Neural progenitor cell (in vitro differentiated cells): ENCODE data around the gene B3GNT9. TPM values are rescaled to one million over a fixed set of nuclear protein-coding genes. Genes with fewer than 3 reads are reported as not detected.

Experiments
- DNase-seq: peaks from one replicate; pipeline ENCODE4 v3.0.0-alpha.2; 2016; ENCODE audit warnings: low spot score
- H2AFZ ChIP-seq: fragments of 200-600 bp; sonication (generic); replicated peaks from 2 replicates; pipeline ENCODE4 v1.6.1; 2016; ENCODE audit warnings: antibody characterized with exemption
- H3F3A ChIP-seq: fragments of 200-600 bp; sonication (generic); 2 replicates; pipeline ENCODE4 v1.6.1; 2016; ENCODE audit warnings: antibody characterized with exemption, low read depth
- H3K27ac ChIP-seq: fragments of 200-600 bp; sonication (generic); 2 replicates; pipeline ENCODE4 v1.5.1; 2016; ENCODE audit warnings: mild to moderate bottlenecking
- H3K27me3 ChIP-seq: fragments of 200-600 bp; sonication (generic); 2 replicates; pipeline ENCODE4 v1.6.1; 2016; ENCODE audit warnings: mild to moderate bottlenecking, moderate library complexity
- H3K36me3 ChIP-seq: fragments of 200-600 bp; sonication (generic); 2 replicates; pipeline ENCODE4 v1.5.1; 2016
- H3K4me1 ChIP-seq: fragments of 200-600 bp; sonication (generic); 2 replicates; pipeline ENCODE4 v1.6.1; 2016; ENCODE audit warnings: mixed run types
- H3K4me2 ChIP-seq: fragments of 200-600 bp; sonication (generic); 2 replicates; pipeline ENCODE4 v1.6.1; 2016
- H3K4me3 ChIP-seq: fragments of 200-600 bp; sonication (generic); 2 replicates; pipeline ENCODE4 v1.5.1; 2016
- H3K79me2 ChIP-seq: fragments of 200-600 bp; sonication (generic); 2 replicates; pipeline ENCODE4 v1.6.1; 2016; ENCODE audit warnings: low read depth
- H3K9ac ChIP-seq: fragments of 200-600 bp; sonication (generic); 2 replicates; pipeline ENCODE4 v1.6.1; 2016
- H3K9me3 ChIP-seq: fragments of 200-600 bp; sonication (generic); 2 replicates; pipeline ENCODE4 v1.5.1; 2016; ENCODE audit warnings: low read depth
- H4K20me1 ChIP-seq: fragments of 200-600 bp; sonication (generic); 2 replicates; pipeline ENCODE4 v1.6.1; 2016; ENCODE audit warnings: low read depth
- H3K27ac Mint-ChIP-seq: 3 replicates; pipeline ENCODE4 v1.8.0; 2021; ENCODE audit warnings: mixed read lengths
- H3K27me3 Mint-ChIP-seq: 2 replicates; pipeline ENCODE4 v1.8.0; 2022; ENCODE audit warnings: low read depth, mild to moderate bottlenecking, inconsistent platforms, moderate library complexity, mixed read lengths; ENCODE audit not compliant: insufficient read depth
- H3K36me3 Mint-ChIP-seq: 3 replicates; pipeline ENCODE4 v1.8.0; 2021; ENCODE audit warnings: mixed read lengths
- H3K4me1 Mint-ChIP-seq: 3 replicates; pipeline ENCODE4 v1.8.0; 2021; ENCODE audit warnings: mixed read lengths
- H3K4me3 Mint-ChIP-seq: 3 replicates; pipeline ENCODE4 v1.8.0; 2021; ENCODE audit warnings: mild to moderate bottlenecking, moderate library complexity, mixed read lengths
- H3K9me3 Mint-ChIP-seq: 3 replicates; pipeline ENCODE4 v1.8.0; 2020; ENCODE audit warnings: mixed read lengths
- EZH2 ChIP-seq: fragments of 200-600 bp; sonication (generic); IDR thresholded peaks from 2 replicates; pipeline ENCODE4 v1.6.1; 2017; ENCODE audit warnings: antibody characterized with exemption, mild to moderate bottlenecking, moderate library complexity
- EZH2phosphoT487 ChIP-seq: fragments of 200-600 bp; sonication (generic); IDR thresholded peaks from 2 replicates; pipeline ENCODE4 v1.6.1; 2017; ENCODE audit warnings: antibody characterized with exemption
- total RNA-seq: library from RNA; depleted of rRNA; stranded (reverse); fragments of >200 nt; gene quantifications from 2 replicates; pipeline ENCODE4 v1.2.3, GENCODE V29; 2015; ENCODE audit warnings: low replicate concordance
- TF ChIP-seq, protein P1 (sequence below): fragments of 200-600 bp; sonication (generic); IDR thresholded peaks from 2 replicates; pipeline ENCODE4 v1.5.1; 2017; ENCODE audit warnings: antibody characterized with exemption, mild to moderate bottlenecking

B3GNT9 gene
- total RNA-seq, 1 donor from 2014 or later = 2.6 TPM

DNA sequence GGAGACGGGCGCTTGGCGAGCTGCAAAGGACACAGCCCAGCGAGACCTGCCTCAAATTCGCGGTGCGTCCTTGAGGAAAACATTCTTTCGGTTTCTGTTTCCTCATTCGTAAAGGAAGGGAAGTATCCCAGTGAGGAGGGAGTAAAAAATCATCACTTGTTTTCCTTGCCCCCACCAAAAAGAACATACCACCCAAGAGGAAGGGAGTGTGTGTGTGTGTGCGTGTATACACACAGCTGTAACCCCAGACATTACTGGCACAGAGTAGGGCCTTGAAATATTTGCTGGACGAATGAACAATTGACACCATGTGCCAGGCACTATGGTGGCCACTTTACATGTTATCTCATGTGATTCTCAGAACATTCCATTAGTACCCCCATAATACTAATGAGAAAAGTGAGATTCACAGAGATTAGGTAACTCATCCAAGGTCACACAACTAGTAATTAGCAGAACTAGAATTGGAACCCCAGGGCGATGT lies 34.9 kb upstream of the B3GNT9 start:
- Histone ChIP-seq H3K4me1 (peaks cover 12% of the 10 kb centered on the region), H3F3A (peaks cover 15% of the 10 kb centered on the region), H3K4me3 (no peak overlapping the region), H3K4me2 (no peak overlapping the region), H3K9me3 (no peaks in the 10 kb centered on the region), H3K27me3 (peaks cover 33% of the 10 kb centered on the region), H3K9ac (no peak overlapping the region), H3K27ac (no peak overlapping the region), H3K79me2 (peaks cover 11% of the 10 kb centered on the region), H4K20me1 (peaks cover 23% of the 10 kb centered on the region), H2AFZ (no peak overlapping the region), H3K36me3 (no peaks in the 10 kb centered on the region)
- Mint-ChIP-seq H3K4me3 (peak overlapping the region; percentile 92), H3K9me3 (no peaks in the 10 kb centered on the region), H3K4me1 (peaks cover 9% of the 10 kb centered on the region), H3K27me3 (peaks cover 14% of the 10 kb centered on the region), H3K27ac (no peak overlapping the region), H3K36me3 (no peaks in the 10 kb centered on the region)
- DNase-seq = no peak
- TF ChIP-seq EZH2 = no peak

DNA sequence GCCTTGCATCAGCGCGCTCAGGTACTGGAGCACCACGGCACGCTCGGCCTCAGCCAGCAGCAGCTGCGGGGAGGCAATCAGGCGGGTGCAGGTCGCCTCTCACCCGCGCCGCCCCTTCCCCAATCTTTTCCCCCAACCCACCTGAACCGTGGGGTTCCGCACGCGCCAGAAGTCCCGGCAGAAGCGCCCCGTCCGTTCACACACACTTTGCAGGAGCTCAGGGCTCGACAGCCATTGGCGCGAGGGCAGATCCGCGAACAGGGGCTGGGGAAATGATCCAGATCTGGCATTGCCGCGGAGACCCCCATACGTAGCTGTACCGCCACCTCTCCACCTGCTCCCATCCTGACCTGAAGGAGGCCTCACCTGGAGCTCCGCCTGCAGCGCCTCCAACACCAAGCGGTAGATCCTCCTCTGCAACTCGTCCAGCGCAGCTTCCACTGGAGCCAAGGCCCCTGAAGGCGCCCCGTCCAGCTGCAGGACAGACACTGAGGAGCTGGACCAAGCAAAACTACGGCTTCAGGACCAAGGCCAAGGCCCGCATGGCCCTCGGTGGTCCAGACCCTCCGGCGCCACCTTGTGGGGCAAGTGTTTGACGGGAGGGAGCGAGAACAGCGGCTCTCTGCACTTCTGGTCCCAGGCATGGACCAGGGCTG lies 34.3 kb upstream of the B3GNT9 start:
- H3K27me3 ChIP-seq = peaks cover 33% of the 10 kb centered on the region
- peak overlapping the region; percentile 96 for H3K4me2 ChIP-seq
- no peaks in the 10 kb centered on the region for H3K9me3 ChIP-seq
- peak; percentile 94 for DNase-seq
- no peak overlapping the region for H3K4me3 ChIP-seq
- Mint-ChIP-seq H3K4me1 (peaks cover 9% of the 10 kb centered on the region), H3K4me3 (peak overlapping the region; percentile 92), H3K36me3 (no peaks in the 10 kb centered on the region), H3K27me3 (peaks cover 14% of the 10 kb centered on the region), H3K9me3 (no peaks in the 10 kb centered on the region), H3K27ac (peak overlapping the region; percentile 88)
- peaks cover 15% of the 10 kb centered on the region for H3F3A ChIP-seq
- peaks cover 29% of the 10 kb centered on the region for H4K20me1 ChIP-seq
- H3K4me1 ChIP-seq = peaks cover 12% of the 10 kb centered on the region
- no peak overlapping the region for H3K27ac ChIP-seq
- no peak overlapping the region for H2AFZ ChIP-seq
- H3K9ac ChIP-seq = no peak overlapping the region
- peaks cover 11% of the 10 kb centered on the region for H3K79me2 ChIP-seq
- TF ChIP-seq EZH2phosphoT487 = no peak
- peak; percentile 59 for TF ChIP-seq EZH2
- TF ChIP-seq, protein P1, sequence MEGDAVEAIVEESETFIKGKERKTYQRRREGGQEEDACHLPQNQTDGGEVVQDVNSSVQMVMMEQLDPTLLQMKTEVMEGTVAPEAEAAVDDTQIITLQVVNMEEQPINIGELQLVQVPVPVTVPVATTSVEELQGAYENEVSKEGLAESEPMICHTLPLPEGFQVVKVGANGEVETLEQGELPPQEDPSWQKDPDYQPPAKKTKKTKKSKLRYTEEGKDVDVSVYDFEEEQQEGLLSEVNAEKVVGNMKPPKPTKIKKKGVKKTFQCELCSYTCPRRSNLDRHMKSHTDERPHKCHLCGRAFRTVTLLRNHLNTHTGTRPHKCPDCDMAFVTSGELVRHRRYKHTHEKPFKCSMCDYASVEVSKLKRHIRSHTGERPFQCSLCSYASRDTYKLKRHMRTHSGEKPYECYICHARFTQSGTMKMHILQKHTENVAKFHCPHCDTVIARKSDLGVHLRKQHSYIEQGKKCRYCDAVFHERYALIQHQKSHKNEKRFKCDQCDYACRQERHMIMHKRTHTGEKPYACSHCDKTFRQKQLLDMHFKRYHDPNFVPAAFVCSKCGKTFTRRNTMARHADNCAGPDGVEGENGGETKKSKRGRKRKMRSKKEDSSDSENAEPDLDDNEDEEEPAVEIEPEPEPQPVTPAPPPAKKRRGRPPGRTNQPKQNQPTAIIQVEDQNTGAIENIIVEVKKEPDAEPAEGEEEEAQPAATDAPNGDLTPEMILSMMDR = peak; percentile 83
- H3K36me3 ChIP-seq = no peaks in the 10 kb centered on the region

DNA sequence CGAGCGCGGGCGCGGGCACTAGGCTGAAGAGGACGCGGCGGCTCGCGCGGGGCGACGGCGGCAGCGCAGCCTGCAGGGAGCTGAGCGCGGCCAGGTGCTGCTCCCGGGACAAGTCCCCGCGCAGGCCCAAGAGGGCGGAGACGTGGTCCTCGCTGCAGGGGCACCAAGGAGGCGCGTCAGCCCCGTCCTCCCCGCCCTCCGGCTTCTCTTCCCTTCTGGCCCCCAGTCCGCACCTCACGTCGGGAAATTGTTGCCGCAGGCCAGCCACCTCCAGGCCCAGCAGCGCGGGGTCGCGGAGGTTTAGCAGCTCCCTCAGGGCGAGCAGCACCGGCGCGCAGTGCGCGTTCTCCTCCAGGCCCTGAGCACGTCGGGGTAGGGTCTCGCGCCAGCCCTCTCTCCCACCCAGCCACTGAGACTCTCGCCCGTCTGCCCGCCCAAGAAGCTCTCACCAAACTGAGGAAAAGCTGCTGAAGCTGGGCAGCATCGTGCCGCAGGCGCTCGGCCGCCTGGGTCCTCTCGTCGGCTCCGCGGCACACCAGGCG lies 33.7 kb upstream of the B3GNT9 start:
- Histone ChIP-seq H3K9me3 (no peaks in the 10 kb centered on the region), H3K4me3 (peak overlapping the region; percentile 70), H3F3A (peaks cover 15% of the 10 kb centered on the region), H3K27me3 (peaks cover 34% of the 10 kb centered on the region), H3K79me2 (peaks cover 11% of the 10 kb centered on the region), H3K4me1 (peaks cover 12% of the 10 kb centered on the region), H4K20me1 (peaks cover 35% of the 10 kb centered on the region), H2AFZ (peak overlapping the region; percentile 97), H3K36me3 (no peaks in the 10 kb centered on the region), H3K9ac (no peak overlapping the region), H3K27ac (no peak overlapping the region), H3K4me2 (peak overlapping the region; percentile 96)
- peaks cover 9% of the 10 kb centered on the region for H3K4me1 Mint-ChIP-seq
- DNase-seq = peak; percentile 56
- H3K9me3 Mint-ChIP-seq = no peaks in the 10 kb centered on the region
- TF ChIP-seq EZH2phosphoT487 = peak; percentile 49
- peak; percentile 78 for TF ChIP-seq EZH2
- TF ChIP-seq, protein P1 = no peak
- peaks cover 14% of the 10 kb centered on the region for H3K27me3 Mint-ChIP-seq
- peak overlapping the region; percentile 66 for H3K4me3 Mint-ChIP-seq
- H3K36me3 Mint-ChIP-seq = no peaks in the 10 kb centered on the region
- no peak overlapping the region for H3K27ac Mint-ChIP-seq
